K562 (cell line): Measurements from ENCODE around the gene STARD8.

Source experiments
- MYBL2 ChIP-seq, 2 experiments: fragments of 450-650 bp in 1 of 2; sonication (generic) in 1 of 2; formaldehyde crosslinking in 1 of 2; IDR thresholded peaks; 2 replicates each; pipeline versions ENCODE4 v1.6.1 to v1.8.1; 2017 to 2022; ENCODE audit warnings: borderline replicate concordance in 1 of 2, inconsistent platforms in 1 of 2, low read depth in 1 of 2, mild to moderate bottlenecking in 1 of 2, missing genetic modification reagents in 1 of 2, moderate library complexity in 1 of 2
- POLR2AphosphoS5 ChIP-seq: IDR thresholded peaks from 2 replicates; pipeline ENCODE4 v1.6.1; 2011; ENCODE audit warnings: mild to moderate bottlenecking, low read depth, low read length, moderate library complexity; ENCODE audit not compliant: control insufficient read depth, insufficient read depth
- USF2 ChIP-seq: sonication (generic); formaldehyde crosslinking; IDR thresholded peaks from 2 replicates; pipeline ENCODE4 v1.5.0; 2020; ENCODE audit warnings: missing genetic modification reagents
- XRCC5 ChIP-seq: fragments of 200-400 bp; formaldehyde crosslinking; IDR thresholded peaks from 2 replicates; pipeline ENCODE4 v1.6.1; 2017; ENCODE audit warnings: low read depth, mild to moderate bottlenecking, low read length
- YY1 ChIP-seq, 3 experiments: IDR thresholded peaks; 2 replicates each; pipeline ENCODE4 v1.6.1; 2011; ENCODE audit warnings: low read length in 2 of 3, mild to moderate bottlenecking in 2 of 3, moderate library complexity in 2 of 3, borderline replicate concordance in 1 of 3, control low read depth in 1 of 3, low read depth in 1 of 3; ENCODE audit not compliant: insufficient read depth in 3 of 3, insufficient replicate concordance in 2 of 3, control insufficient read depth in 1 of 3, insufficient read length in 1 of 3; ENCODE audit errors: extremely low read depth in 1 of 3
- ZNF3 ChIP-seq: fragments of 250-450 bp; sonication (Bioruptor Pico); IDR thresholded peaks from 2 replicates; pipeline ENCODE4 v1.5.0; 2021; ENCODE audit warnings: mild to moderate bottlenecking, moderate library complexity
- ZNF431 ChIP-seq: sonication (generic); formaldehyde crosslinking; IDR thresholded peaks from 2 replicates; pipeline ENCODE4 v1.8.0; 2022; ENCODE audit warnings: mild to moderate bottlenecking, missing genetic modification reagents
- ZNF507 ChIP-seq: conservative IDR thresholded peaks from 2 replicates; pipeline ENCODE4 v1.6.1; 2017; ENCODE audit warnings: missing genetic modification characterization, missing compliant biosample characterization

- no peak for TF ChIP-seq POLR2AphosphoS5
- no peak for TF ChIP-seq XRCC5
- no peak for TF ChIP-seq USF2 (CRISPR knock-in tag)
- TF ChIP-seq ZNF431 (CRISPR knock-in tag) = no peak
- no peak for TF ChIP-seq ZNF3 (CRISPR knock-in tag)
- no peak for TF ChIP-seq ZNF507 (tag)
- TF ChIP-seq YY1 (IDR thresholded peaks at IDR 0.05; ENCODE audit: borderline replicate concordance in 1 of 3, control insufficient read depth in 1 of 3, extremely low read depth in 1 of 3, insufficient read depth in 3 of 3, insufficient read length in 1 of 3, insufficient replicate concordance in 2 of 3, low read depth in 1 of 3, low read length in 2 of 3) = no peak
- no peak for TF ChIP-seq MYBL2 (IDR thresholded peaks at IDR 0.05; ENCODE audit: low read depth)
- TF ChIP-seq MYBL2 (CRISPR knock-in tag; IDR thresholded peaks at IDR 0.05; ENCODE audit: borderline replicate concordance) = no peak
These were observed 49.6 kb downstream of the STARD8 start for GRCh38 chrX:68697036-68697435.
